Measurements from ENCODE around the gene ZNF837. TPM values are rescaled to one million over a fixed set of nuclear protein-coding genes. Genes with fewer than 3 reads are reported as not detected.

The ZNF837 gene
- total and polyA plus RNA-seq, 2 of the 13 experiments (the other 11 are each of a cell fraction or from before 2014, with no cell fraction given) = 0.29 to 1.3 TPM

- TF ChIP-seq ZNF781 (CRISPR knock-in tag; IDR thresholded peaks at IDR 0.05; ENCODE audit: borderline replicate concordance, not compliant biosample characterization) (no peak), HOXA9 (CRISPR knock-in tag; IDR thresholded peaks at IDR 0.05; ENCODE audit: borderline replicate concordance) (0 out of 2 replicates have a peak, but pooled peaks have one; percentile 28), UBTF (CRISPR knock-in tag; IDR thresholded peaks at IDR 0.05) (no peak), MTA1 (CRISPR knock-in tag; IDR thresholded peaks at IDR 0.05; ENCODE audit: borderline replicate concordance) (0 out of 2 replicates have a peak, but pooled peaks have one; percentile 5), IRF9 (CRISPR knock-in tag; IDR thresholded peaks at IDR 0.05; ENCODE audit: borderline replicate concordance) (0 out of 2 replicates have a peak, but pooled peaks have one; percentile 26), RFX3 (CRISPR knock-in tag; IDR thresholded peaks at IDR 0.05) (no peak), TAF1 (CRISPR knock-in tag; IDR thresholded peaks at IDR 0.05) (no peak), RELA (CRISPR knock-in tag; IDR thresholded peaks at IDR 0.05) (no peak), ZEB1 (IDR thresholded peaks at IDR 0.05; ENCODE audit: insufficient replicate concordance, low read depth) (no peak), REPIN1 (CRISPR knock-in tag; IDR thresholded peaks at IDR 0.05; ENCODE audit: borderline replicate concordance, low read depth) (no peak), ERF (CRISPR knock-in tag; IDR thresholded peaks at IDR 0.05) (no peak), SKIL (CRISPR knock-in tag; IDR thresholded peaks at IDR 0.05; ENCODE audit: borderline replicate concordance) (no peak), ZNF205 (CRISPR knock-in tag; IDR thresholded peaks at IDR 0.05) (no peak), MAF1 (CRISPR knock-in tag; IDR thresholded peaks at IDR 0.05; ENCODE audit: borderline replicate concordance) (no peak), DNMT3B (CRISPR knock-in tag; conservative IDR thresholded peaks at IDR 0.05) (no peak), JUND (CRISPR knock-in tag; IDR thresholded peaks at IDR 0.05) (0 out of 2 replicates have a peak, but pooled peaks have one; percentile 20), REXO4 (CRISPR knock-in tag; IDR thresholded peaks at IDR 0.05; ENCODE audit: borderline replicate concordance) (no peak), XRCC5 (optimal IDR thresholded peaks at IDR 0.05; ENCODE audit: low read length) (peak; percentile 37)
- TF ChIP-seq, protein P1, sequence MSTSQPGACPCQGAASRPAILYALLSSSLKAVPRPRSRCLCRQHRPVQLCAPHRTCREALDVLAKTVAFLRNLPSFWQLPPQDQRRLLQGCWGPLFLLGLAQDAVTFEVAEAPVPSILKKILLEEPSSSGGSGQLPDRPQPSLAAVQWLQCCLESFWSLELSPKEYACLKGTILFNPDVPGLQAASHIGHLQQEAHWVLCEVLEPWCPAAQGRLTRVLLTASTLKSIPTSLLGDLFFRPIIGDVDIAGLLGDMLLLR (CRISPR knock-in tag; IDR thresholded peaks at IDR 0.05) = no peak
- TF ChIP-seq, protein P2, sequence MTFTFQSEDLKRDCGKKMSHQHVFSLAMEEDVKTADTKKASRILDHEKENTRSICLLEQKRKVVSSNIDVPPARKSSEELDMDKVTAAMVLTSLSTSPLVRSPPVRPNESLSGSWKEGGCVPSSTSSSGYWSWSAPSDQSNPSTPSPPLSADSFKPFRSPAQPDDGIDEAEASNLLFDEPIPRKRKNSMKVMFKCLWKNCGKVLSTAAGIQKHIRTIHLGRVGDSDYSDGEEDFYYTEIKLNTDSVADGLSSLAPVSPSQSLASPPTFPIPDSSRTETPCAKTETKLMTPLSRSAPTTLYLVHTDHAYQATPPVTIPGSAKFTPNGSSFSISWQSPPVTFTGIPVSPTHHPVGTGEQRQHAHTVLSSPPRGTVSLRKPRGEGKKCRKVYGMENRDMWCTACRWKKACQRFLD (CRISPR knock-in tag; IDR thresholded peaks at IDR 0.05; ENCODE audit: borderline replicate concordance) = no peak
These were observed 26.2 kb upstream of the ZNF837 start (continued) for GRCh38 chr19:58406818-58407657.
